SKM-1 (cell line): ENCODE data around the gene MEAK7.
"Not testable (repeated sequence)": the region's sequence is repeated elsewhere in the genome, so short reads cannot be mapped to it uniquely, and the experiment has no call there.

Experiments
- DNase-seq: peaks from one replicate; lab custom pipeline; 2025; ENCODE audit not compliant: unreplicated experiment; lab: John Stamatoyannopoulos, UW

MEAK7 gene

DNA sequence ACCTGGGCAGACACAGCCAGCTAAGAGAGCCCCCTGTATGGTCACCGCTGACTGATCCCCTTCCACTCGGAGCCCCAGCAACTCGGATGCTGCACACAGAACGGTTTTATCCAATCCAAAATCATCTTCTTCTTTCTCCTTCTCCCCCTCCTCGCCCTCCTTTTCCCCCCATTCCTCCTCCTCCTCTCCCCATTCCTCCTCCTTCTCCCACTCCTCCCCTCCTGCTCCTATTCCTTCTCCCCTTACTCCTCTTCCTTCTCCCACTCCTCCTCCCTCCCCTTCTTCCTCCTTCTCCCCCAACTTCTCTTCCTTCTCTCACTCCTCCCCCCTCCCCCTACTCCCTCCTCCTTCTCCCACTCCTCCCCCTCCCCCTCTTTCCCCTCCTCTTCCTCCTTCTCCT, 30.4 kb upstream of the MEAK7 start:
- no peak for DNase-seq

DNA sequence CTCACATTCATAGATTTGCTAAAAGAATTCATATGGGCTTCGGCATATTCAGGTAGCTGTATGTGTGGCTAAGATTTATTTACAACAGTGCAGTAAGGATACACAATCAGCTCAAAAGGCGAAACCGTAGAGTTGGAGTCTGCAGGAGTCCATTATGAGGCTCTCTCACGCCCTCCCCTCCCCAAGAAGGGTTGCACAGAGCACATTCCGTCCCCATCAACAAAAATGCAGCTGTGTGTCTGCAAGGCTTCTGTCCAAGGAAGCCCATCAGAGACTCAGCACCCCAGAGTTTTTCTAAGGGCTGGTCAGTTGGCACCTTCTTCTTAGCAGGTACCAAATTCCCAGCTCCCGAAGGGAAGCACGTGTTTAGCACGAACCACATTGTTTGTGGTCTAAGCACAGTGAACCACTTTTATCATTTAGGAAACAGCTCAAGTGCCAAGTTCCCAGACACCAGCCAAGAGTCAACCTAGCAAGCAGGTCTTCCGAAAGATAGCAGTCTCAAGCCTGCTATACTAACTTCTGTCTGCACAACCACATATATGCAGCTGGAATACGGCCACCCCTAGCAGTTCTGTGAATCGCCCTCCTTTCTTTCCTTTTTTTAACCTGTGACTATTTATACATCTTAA, 28.5 kb upstream of the MEAK7 start:
- DNase-seq, result no peak

DNA sequence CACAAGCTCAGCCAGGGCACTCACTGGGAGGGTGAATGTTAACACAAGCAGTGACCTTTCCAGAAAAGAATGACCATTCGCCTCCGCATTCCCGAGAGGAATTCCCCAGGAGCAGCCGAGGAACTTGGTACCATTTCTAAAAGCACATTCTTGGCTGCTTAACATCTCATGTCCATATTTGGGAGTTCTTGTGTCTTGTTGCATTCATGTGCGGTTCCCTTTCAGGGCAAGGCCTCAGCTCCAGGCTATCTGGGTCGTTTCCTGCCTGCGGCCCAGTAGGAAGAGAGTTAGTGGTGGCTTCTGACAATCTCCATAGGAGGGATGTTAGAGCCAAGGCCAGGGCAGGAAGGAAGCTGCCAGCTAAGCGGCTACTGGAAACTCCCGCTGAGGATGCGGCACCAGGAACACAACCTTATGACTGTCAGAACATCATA, 27.8 kb upstream of the MEAK7 start:
- DNase-seq, result no peak

DNA sequence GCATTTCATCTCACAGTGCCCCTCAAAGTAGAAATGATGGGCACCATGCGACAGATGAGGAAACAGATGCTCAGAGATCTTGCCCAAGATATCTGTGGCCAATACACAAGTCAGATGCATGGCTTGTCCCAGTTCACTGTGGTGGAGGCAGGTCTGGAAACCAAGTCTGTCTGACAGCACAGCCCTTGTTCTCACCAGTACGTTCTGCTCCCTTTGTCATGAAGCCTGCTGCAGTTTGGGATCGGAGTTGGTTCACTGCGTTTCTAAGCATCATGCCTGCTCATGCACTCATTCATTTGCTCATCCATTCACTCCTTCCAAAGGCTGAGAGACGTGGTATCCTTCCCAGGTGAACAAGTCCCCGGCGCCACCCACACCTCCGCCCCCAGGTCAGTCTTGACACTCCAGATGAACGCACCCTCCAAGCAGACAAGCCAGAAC, 27.2 kb upstream of the MEAK7 start:
- DNase-seq, result no peak

DNA sequence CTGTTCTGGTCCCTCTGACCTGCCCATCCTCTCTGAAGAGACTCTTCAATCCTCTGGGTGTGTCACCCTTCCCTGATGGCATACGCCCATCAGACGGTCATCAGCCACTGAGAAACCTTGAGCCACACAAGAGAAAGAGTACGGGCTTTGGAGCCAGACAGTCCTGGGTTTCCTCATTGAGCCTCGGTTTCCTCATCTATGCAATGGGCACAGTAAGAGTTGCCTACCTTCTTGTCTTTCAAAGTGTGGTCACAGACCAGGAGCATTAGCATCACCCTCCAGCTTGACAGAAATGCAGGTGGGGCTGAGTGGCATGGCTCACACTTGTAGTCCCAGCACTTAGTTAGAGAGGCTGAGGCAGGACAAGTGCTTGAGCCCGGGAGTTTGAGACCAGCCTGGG, 26.1 kb upstream of the MEAK7 start:
- no peak for DNase-seq

DNA sequence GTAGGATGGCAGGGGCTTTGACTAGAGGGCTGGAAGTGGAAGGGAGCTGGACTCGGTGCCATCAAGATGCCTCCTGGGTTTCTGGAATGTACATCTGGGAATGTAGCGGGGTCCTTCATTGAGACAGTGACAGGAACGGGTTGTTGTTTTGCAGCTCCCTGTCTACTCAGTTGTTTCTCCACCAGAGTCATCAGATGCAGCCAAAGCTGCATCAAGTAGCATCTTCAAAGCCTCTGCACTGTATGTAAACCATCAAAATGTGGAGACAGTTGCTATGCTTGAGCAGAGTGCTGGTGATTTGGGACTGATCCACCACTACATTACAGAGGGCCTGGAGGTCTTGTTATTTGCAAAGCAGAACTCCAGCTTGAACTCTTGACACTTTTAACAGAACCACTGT, 25.1 kb upstream of the MEAK7 start:
- DNase-seq, result no peak

DNA sequence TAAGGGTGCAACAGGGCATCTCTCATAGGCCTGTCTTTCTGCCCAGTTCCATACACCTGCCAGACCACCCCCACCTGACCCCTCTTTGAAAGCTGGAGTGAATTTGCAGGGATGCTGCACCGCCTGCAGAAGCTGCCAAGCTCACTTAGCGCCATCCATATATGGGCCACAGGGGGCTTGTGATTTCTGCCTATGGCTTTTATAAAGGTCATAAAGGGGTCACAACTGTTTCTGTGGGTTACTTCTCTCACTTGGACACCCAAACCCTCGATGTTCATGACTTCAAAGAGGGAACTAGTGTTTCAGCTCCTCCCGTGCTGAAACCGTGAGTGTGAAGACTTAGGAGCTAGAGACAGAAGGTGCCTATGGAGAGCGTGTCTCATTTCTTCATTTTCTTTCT, 23.9 kb upstream of the MEAK7 start:
- peak; percentile 9 for DNase-seq

DNA sequence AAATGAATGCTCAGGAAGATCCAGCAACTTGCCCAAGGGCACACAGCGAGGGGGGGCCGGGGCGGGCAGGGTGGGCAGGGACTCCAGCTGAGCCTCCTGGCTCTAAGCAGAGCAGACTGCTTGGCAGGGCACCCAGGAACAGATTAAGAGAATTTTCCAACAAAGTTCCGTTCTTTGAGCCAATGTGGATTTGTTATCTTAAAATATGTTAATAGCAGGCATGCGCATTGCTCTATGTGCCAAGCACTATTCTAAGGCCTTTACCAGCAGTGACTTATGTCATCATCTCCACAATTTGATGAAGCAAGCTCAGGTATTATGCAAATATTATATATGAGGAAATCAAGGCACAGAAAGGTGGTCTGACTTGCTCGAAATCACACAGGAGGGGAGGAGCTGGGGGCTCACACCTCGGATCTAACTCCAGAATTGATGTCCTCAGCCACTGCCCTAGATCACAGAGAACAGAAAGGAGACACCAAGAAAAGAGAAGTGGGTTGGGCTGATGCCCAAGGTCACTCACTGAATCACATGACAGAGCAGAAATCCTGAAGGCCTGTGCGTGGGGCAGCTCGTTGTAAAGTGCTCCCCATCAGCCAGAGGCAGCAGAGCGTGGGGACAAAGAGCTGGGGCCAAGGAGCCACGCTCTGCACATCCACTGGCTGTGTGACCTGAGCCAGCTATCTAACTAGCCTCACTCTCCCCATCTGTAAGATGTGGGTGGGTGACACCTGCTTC, 23.2 kb upstream of the MEAK7 start:
- DNase-seq, result no peak

DNA sequence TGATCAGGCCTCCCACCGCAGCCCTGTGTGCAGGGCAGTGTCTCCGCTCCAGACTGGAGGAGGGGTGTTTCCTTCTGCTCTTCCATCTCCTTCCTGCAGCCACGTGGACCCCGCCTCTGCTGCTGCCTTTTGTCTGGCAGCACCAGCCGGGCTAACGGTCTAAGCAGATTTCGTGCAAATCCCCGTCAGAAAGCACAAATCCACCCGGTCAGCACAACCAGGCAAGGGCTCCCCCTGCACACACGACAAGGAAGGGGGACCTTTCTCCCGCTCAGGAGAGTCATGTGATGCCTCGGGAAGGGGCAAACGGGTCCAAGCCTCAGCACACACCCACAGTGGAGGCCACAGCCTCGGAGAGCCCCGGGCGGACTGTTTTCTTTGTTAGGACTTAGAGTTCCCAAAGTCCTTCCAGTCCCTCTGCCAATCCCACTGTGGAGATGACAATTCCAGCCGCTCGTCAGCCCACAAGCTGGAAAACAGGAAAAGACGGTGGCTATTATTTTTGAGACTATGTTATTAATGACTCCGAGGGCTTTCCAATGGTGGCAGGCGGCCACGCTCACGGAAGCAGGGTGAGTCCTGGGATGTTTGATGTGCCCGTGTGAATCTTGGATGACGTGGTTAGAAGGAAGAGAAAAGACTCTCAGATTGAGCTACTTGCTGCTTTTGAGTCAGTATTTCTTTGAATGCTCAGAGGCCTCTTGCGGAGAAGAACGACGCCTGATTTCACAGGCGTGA, 22.5 kb upstream of the MEAK7 start:
- DNase-seq, result no peak

DNA sequence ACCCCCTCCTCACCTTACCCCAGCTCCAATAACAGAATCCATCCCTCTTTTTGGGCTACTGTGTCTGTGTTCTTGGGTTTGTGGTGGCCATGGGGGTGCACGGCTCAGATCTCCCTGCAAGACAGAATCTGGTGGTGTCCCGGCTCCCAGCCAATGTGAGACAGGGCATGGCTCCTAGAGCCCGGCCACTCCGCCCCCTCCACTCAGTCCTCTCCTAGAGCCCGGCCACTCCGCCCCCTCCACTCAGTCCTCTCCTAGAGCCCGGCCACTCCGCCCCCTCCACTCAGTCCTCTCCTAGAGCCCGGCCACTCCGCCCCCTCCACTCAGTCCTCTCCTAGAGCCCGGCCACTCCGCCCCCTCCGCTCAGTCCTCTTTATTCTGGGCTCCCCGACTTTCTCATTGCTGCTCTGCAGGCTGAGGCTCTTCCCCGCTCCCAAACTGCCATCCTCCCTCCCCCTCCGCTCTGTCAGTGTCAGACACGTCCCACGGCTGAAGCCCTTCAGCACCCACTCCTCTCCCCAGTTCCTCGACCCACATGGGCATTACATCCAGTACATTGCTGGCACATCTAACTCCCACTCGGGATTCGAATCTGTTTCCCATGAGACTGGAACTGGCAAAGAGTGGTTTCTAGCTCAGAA, 20.6 kb upstream of the MEAK7 start:
- not testable (repeated sequence) for DNase-seq

DNA sequence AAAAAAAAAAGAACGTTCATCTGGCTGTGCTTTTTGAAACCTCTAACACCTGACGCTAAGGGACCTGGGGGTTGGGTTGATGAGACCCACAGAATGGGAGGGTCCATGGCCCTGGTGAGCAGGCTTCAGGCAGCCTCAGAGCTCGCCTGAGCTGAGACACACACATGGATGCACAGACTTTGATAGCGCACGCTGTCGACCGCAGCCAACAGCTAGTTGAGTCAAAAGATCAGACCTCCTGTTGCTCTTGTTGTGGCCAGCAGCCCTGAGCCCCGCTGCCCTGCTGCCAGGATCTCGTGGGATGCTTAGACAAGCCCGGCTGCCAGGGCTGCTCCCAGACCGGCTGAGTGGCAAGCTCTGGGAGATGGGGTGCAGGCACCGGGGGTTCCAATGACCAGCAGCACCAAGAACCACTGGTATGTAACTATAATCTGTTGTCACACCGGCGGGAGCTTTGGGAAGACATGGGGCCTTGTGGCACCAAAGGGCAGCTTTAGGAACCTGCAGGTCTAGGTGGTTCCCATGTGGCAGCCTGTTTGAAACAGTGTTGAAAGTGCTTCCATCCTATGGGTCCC, 20.0 kb upstream of the MEAK7 start:
- no peak for DNase-seq

DNA sequence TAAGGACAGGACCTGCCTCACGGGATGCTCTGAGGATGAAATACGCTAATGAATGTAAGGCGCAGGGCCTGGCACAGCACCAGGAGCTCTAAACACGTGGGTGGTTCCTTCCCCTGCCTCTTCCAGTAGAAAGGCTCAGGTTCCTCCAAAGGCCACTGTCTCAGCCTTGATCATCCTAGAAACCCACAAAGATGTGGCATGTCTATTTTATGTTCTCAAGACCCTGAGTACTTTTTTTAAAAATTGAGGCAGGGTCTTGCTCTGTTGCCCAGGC, 17.0 kb upstream of the MEAK7 start:
- no peak for DNase-seq

DNA sequence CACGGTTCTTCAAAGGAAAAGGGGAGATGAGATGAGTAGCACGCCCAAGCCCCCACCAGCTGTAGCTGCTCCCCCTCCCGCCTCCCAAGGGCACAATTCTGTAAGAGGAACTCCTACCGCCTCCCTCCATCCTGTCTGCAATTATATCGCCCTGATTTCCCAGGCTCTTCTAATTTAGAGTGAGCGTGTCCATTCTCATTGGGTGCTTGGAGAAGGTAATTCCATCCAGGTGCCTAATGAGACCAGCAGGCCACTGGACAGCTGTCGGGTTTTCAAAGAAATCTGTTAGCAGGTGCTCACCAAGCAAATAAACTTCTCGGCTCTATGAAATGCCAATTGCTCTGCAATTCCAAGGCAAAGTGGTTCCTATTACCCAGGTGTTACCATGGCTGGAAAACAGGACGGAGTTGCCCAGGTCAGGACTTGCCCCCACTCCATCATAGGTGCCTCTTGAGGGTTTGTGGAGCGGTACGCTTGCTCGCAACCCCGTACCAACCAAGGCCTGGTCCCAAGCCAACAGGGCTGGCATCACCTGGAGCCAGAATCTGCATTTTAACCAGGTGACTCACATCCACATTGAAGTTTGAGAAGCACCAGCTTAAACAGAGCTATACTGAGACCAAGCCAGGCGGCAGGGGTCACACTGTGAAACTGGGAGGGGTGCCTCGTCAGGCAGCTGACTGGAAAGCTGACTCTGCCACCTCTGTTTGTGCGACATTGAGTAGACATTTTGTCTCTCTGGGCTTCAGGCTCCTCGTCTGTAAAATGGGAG, 16.5 kb upstream of the MEAK7 start:
- no peak for DNase-seq

DNA sequence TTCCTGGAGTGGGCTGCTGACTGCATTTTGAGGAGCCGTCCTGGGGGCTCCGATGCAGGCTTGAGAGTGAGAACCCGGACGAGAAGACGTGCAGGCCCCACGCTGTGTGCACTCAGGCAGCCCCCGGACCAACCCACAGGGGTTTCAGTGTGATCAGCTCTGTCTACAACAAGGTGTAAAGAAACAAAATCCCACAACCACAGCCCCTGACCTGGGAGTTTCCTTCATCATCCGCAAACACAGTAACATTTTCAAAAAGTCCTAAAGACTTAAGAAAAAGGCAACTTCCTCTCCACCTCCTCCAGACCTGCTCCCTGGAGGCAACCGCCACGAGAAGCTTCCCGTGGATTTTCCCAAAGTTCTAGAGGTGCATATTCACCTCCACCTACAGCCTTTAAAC, 15.4 kb upstream of the MEAK7 start:
- DNase-seq, result no peak

DNA sequence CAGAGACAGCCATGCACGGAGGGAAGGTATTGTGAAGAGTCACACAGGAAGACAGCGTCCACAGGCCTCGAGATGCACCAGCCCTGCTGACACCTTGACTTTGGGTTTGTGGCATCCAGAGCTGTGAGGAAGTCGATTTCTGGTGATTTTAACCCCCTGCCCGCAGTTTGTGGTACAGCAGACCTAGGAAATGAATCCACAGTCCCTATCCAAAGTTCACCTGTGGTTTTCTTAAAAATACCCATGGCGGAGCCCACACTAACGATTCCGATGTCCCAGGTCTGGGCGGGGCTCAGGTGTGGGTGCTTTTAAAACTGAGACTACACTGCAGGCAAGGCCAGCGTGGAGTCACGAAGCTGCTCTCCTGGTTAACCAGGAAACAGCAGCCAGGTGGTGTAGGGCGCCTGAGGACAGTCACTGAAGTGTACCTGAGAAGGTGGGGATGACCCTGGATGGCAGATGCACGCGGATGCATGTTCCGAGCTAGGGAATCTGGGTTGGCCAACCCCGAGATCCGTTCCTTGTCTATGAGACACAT, 14.4 kb upstream of the MEAK7 start:
- DNase-seq, result no peak

DNA sequence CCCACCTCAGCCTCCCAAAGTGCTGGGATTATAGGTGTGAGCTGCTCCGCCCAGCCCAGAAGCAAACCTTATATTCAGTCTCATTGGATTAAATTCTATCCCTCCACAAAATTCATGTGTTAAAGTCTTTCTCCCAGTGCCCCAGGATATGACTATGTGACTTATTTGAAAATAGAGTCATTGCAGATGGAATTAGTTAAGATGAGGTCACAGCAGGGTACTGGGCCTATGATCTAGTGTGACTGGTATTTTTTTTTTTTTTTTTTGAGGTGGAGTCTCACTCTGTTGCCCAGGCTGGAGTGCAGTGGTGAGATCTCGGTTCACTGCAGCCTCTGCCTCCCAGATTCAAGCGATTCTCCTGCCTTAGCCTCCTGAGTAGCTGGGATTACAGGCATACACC, 13.8 kb upstream of the MEAK7 start:
- not testable (repeated sequence) for DNase-seq

DNA sequence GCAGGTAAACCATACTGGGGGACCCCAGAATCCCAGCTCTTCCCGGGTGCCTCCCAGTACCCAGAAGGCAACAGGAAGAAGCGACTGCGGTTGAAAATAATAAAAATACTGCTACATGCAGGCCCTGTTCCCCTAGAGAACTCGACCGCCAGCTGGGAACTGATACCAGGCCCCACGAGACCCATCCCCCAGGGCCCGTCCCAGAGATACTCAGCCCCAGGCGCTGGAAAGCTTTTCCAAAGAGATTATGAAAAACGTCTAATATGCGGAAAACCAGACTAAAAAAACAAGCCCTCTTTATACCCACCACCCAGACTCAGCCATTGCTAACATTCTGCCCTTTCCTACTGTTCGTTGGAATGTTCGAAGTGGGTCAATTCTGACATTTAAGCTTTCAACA, 12.9 kb upstream of the MEAK7 start:
- DNase-seq, result no peak

DNA sequence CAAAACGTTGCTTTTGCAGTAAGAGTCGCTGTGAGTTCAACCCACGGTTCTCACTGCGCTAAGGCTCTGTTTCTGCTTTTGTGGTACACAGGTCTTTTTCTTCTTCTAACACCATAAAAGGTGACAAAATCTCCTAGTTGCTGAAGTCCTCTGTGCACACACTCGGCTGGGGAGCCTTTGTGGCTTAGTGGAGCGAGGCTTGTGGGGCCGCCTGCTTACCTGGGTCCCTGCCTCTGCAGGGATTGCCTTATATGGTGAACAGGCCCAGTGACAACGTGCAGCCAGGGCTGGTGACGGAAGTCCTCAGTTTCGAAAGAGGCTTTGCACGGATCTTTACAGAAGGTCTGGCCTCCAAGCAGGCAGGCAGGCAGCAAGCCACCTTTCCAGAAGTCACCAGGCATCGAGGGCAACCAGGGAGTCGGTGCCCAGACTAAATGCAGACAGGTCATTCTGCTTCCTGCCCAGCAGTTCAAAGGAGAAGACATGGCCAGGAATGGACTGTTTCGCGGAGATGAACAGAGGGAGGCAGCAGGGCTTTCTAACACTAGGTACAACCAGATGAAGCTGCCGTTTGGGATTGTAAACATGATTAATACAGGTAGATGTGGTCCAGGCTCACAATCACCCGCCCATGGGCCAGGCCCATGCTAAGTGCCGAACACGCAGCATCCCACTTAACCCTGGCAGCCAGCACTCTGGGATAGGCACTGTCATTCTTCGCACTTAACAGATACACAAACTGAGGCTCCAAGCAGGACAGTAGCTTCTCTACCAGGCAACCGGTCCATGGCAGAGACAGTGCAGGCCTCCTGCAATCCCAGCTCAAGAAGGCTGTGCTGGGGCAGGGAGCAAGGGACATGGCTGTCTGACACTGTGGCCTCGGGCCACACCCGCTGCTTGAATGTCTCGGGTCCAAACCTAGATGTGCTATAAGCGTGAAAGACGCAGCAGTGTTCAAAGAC, 10.7 kb upstream of the MEAK7 start:
- peak; percentile 67 for DNase-seq

DNA sequence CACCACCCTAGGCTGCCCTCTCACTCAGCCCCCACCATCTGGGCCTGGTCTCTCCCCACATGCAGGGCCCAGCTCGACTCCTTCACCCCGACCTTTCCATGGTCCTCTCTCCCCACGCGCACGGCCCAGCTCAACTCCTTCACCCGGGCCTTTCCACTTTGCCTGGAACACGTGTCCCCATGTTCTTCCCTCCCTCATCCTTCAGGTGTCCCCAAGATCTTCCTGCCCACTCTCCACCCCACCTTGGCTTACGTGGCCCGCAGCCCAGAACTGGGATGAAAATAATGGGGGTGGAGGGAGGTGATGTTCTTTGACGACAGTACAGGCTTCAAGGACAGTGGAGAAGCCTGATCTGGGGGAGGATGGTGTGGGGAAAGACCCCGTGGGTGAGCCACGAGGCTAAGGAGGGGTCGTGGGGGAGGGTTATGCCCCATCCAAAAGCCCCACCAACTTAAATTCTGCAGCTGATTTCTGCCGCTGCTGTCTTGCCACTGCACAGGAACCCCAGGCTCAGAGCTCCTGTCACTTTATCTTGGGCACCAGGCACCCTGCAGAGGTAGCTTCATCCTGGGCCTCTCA, 9.9 kb upstream of the MEAK7 start:
- no peak for DNase-seq
